ENCODE results near the gene PPP5C.

GRCh38 chr19:46386996-46387712 is 40.3 kb downstream of the PPP5C start:
- TF ChIP-seq, protein P1, sequence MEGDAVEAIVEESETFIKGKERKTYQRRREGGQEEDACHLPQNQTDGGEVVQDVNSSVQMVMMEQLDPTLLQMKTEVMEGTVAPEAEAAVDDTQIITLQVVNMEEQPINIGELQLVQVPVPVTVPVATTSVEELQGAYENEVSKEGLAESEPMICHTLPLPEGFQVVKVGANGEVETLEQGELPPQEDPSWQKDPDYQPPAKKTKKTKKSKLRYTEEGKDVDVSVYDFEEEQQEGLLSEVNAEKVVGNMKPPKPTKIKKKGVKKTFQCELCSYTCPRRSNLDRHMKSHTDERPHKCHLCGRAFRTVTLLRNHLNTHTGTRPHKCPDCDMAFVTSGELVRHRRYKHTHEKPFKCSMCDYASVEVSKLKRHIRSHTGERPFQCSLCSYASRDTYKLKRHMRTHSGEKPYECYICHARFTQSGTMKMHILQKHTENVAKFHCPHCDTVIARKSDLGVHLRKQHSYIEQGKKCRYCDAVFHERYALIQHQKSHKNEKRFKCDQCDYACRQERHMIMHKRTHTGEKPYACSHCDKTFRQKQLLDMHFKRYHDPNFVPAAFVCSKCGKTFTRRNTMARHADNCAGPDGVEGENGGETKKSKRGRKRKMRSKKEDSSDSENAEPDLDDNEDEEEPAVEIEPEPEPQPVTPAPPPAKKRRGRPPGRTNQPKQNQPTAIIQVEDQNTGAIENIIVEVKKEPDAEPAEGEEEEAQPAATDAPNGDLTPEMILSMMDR (IDR thresholded peaks at IDR 0.05 in 4 of 5, conservative IDR thresholded peaks at IDR 0.05 in 1 of 5): no peak
- TF ChIP-seq POLR2A (IDR thresholded peaks at IDR 0.05): no peak

All from gastrocnemius medialis (tissue), 4 donors.